IPS DF 6.9 (cell line): ENCODE results near the gene PLCD3.

Experiments
- DNase-seq: peaks from one replicate; pipeline ENCODE4 v3.0.0-alpha.2; 2013; ENCODE audit warnings: low read depth, low spot score
- H3K27ac ChIP-seq: one replicate; pipeline ENCODE4 v1.5.1; 2013; ENCODE audit warnings: low read length, control low read depth
- H3K27me3 ChIP-seq: 2 replicates; pipeline ENCODE4 v1.6.1; 2013; ENCODE audit warnings: mild to moderate bottlenecking, low read length; ENCODE audit not compliant: control insufficient read depth, insufficient read depth
- H3K36me3 ChIP-seq: 2 replicates; pipeline ENCODE4 v1.6.1; 2013; ENCODE audit warnings: low read length; ENCODE audit not compliant: control insufficient read depth, insufficient read depth
- H3K4me1 ChIP-seq: 2 replicates; pipeline ENCODE4 v1.6.1; 2013; ENCODE audit warnings: low read length; ENCODE audit not compliant: control insufficient read depth, insufficient read depth
- H3K4me3 ChIP-seq: 2 replicates; pipeline ENCODE4 v1.5.1; 2013; ENCODE audit warnings: mild to moderate bottlenecking, low read length
- H3K9me3 ChIP-seq: 2 replicates; pipeline ENCODE4 v1.6.1; 2013; ENCODE audit warnings: low read length, inconsistent platforms; ENCODE audit not compliant: control insufficient read depth, insufficient read depth
- WGBS: extraction: QIAGEN DNeasy Blood & Tissue Kit; methylation state at CpG from one replicate; pipeline ENCODE4 v1.1.7; 2013; ENCODE audit warnings: mixed read lengths, missing lambda C conversion rate; ENCODE audit not compliant: insufficient read length, insufficient coverage; 5-methylcytosine and 5-hydroxymethylcytosine counted together

Gene PLCD3

DNA sequence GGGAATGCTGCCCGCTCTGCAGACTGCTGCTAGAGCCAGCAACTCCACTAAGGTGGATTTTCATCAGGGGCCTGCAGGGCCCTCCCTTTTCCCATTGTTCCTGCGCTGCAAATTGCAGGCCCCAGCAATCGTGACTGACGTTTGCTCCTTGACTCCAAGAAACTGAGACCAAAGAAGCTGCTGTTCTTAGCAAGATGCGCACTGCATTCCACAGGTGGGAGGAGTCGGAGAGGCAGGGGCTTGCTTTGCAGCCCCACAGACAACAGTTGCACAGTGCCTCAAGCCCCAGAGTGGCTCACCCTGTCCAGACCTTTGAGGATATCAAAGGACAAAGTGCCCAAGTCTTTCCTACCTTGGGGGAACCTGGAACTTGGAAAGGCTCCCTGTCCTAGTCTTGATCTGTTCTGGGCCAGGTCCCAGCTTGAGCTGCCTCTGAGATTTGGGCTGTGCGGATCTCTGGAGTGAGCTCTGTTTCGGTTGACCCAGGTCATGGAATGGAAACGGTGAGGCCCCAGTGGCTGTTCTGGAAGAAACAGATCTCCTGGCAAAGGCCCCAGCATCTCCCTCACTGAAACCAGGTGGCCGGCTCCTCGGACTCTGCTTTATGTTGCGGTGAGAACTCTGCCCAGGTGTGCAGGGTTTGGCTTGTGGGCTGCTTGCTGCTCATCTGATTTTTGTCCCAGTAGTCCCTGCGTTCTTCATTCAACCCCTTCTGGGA, 24.9 kb downstream of the PLCD3 start:
- H3K4me1 ChIP-seq: 0 out of 2 replicates have a peak, but pooled peaks cover 2% of the 10 kb centered on the region
- no CpG with 5 or more reads among the region's 13 CpGs for WGBS

DNA sequence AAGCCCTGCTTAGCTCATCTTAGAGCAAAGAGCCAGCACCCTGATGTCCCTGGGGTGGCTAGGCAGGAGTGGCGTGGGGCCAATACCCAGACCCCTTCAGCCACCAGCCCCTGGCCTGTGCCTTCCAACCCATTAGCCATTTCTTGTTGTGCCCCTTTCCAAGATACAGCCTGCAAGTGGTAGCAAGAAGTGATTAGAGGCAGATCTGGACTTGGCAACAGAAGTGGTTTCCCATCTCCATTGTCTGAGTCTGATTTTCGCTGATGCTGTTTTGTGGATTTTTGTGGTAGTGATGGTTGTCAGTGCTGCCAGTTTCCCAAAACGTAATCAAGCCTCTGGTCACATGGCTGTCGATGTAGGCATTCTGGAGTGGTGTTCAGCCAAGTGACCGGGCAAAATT, 25.7 kb downstream of the PLCD3 start:
- no peak overlapping the region for H3K27ac ChIP-seq

More for the DNA sequence above, 24.9 kb downstream of the PLCD3 start:
- Histone ChIP-seq H3K27ac (no peak overlapping the region), H3K4me3 (no peak overlapping the region), H3K36me3 (peaks cover 48% of the 10 kb centered on the region), H3K9me3 (no peaks in the 10 kb centered on the region), H3K27me3 (no peaks in the 10 kb centered on the region)
- no peak for DNase-seq

DNA sequence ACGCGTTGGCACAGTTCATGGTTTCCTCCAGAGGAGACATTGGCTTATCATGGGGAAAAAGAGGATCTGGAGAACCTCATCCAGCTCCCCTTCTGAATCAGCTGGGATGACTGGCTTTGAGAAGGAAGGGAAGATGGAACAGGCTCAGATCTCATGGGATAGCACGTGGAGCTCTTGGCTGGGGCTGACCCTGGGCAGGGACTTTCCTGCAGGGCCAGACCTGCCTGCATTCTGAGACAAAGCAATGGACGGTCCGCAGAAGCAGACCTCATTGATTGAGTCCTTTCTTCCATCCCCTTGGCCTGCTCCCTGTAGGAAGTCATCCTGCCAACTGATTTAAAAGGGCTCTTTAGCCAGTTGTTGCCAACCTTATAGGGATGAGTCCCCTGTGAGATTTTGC, 26.2 kb downstream of the PLCD3 start:
- no peak overlapping the region for H3K27ac ChIP-seq
- DNase-seq: no peak
- 0 out of 2 replicates have a peak, but pooled peaks cover 2% of the 10 kb centered on the region for H3K4me1 ChIP-seq
- peaks cover 54% of the 10 kb centered on the region for H3K36me3 ChIP-seq
- H3K27me3 ChIP-seq: no peaks in the 10 kb centered on the region
- no peaks in the 10 kb centered on the region for H3K9me3 ChIP-seq
- H3K4me3 ChIP-seq: no peak overlapping the region
- WGBS: no CpG with 5 or more reads among the region's 5 CpGs

More for the DNA sequence above, 25.7 kb downstream of the PLCD3 start:
- Histone ChIP-seq H3K4me1 (0 out of 2 replicates have a peak, but pooled peaks cover 2% of the 10 kb centered on the region), H3K4me3 (no peak overlapping the region), H3K36me3 (peaks cover 54% of the 10 kb centered on the region), H3K27me3 (no peaks in the 10 kb centered on the region), H3K9me3 (no peaks in the 10 kb centered on the region)
- WGBS: no CpG with 5 or more reads among the region's 5 CpGs
- DNase-seq: no peak

DNA sequence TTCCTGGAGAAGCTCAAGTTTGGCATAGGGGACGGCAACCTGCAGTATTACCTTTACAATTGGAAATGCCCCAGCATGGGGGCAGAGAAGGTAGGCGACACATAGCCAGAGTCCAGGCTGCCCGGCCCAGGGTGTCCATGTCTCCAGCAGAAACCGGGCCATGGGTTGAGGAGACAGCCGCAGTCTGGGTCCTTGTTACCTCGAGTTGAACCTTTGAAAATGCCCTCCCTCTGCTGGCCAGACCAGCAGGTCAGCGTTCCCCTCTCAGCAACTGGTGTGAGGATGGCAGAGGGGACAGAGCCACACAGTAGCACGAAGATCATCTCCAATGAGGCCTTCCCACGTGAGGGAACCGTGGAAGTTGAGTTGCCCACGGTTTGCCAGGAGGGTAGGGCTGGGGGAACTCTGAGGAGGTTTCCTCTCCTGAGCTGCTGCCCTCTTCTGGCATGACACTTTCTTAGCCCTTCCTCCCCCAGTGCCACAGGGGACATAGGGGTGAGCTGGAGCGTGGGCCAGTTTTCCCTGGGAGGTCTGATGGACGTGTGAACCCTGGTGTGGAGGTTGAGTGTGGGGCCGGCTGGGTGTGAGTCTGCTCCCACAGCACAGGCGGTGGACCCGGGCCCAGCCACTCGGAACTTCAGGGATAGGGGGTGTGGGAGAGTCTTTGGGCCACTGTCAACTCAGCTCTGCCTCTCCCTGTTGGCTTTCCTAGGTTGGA, 27.2 kb downstream of the PLCD3 start:
- Histone ChIP-seq H3K27me3 (no peaks in the 10 kb centered on the region), H3K36me3 (peaks cover 54% of the 10 kb centered on the region), H3K27ac (no peak overlapping the region), H3K4me1 (no peaks in the 10 kb centered on the region), H3K9me3 (no peaks in the 10 kb centered on the region), H3K4me3 (no peak overlapping the region)
- no CpG with 5 or more reads among the region's 17 CpGs for WGBS
- no peak for DNase-seq

DNA sequence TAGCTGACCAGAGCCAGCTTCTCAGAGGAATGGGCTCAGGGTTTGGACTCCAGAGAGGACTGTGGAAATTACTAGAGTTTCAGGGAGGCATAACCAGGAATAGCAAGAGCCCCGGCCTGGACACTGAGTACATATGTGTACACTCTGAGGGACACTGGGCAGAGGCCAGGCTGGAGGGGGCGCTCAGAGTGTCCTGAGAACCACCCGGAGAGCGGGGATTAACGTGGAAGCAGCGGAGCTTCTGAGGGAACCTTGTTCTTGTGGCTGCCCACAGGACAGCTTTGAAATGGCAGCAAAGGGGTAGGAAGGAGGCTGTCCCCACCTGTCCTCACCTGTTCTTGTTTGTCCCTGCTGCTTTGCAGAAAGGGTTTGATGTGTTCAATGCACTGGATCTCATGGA, 27.8 kb downstream of the PLCD3 start:
- Histone ChIP-seq H3K9me3 (no peaks in the 10 kb centered on the region), H3K4me3 (no peak overlapping the region), H3K27me3 (no peaks in the 10 kb centered on the region), H3K27ac (no peak overlapping the region), H3K4me1 (no peaks in the 10 kb centered on the region), H3K36me3 (peaks cover 58% of the 10 kb centered on the region)
- WGBS: no CpG with 5 or more reads among the region's 6 CpGs
- no peak for DNase-seq

DNA sequence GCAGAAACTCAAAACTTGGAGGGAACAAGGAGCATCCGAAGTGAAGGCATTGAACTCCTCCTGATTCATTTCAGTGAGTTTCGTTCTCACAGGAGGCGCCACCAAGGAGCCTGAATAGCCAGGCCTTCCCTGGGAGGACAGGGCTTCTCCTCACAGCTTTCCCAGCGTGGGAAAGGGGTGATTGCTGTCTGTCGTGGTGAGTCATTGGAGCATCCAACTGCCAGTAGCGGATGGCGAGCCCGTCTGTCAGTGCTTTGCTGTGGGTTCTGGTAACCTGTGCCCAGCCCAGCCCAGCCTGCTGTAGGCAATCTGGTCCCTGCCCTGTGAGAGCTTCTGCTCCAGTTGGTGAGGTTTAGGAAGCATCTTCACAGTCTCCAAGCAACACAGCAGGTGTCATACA, 28.3 kb downstream of the PLCD3 start:
- no peaks in the 10 kb centered on the region for H3K27me3 ChIP-seq
- whole genome bisulfite sequencing: no CpG with 5 or more reads among the region's 8 CpGs
- no peak for DNase-seq
- H3K36me3 ChIP-seq: peaks cover 58% of the 10 kb centered on the region
- no peaks in the 10 kb centered on the region for H3K4me1 ChIP-seq
- H3K9me3 ChIP-seq: no peaks in the 10 kb centered on the region
- no peak overlapping the region for H3K27ac ChIP-seq
- no peak overlapping the region for H3K4me3 ChIP-seq

DNA sequence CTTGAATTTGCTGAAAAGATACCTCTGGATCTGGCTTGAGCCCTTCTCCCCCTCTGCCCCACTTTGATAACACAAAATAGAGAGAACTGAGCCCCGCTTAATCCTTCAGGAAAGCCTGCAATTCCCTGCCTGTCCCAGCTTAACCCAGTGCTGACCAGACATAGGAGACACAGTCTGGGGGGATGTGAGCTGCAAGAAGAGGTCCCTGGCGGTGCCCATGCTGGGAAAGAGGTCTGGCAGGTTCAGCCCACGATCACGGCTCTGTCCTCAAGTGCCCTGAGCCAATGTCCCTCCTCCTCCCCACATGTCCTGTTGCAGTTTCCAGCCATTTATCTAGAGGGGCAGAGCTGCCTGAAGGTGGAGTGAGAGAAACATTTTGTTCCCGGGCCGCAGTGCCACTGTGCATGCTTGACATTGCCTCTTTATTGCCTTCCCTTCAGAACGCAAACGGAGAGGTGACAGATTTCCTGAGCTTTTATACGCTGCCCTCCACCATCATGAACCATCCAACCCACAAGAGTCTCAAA, 29.0 kb downstream of the PLCD3 start:
- Histone ChIP-seq H3K9me3 (no peaks in the 10 kb centered on the region), H3K27ac (no peak overlapping the region), H3K4me3 (no peak overlapping the region), H3K36me3 (peaks cover 61% of the 10 kb centered on the region), H3K4me1 (no peaks in the 10 kb centered on the region), H3K27me3 (no peaks in the 10 kb centered on the region)
- no peak for DNase-seq
- WGBS: no CpG with 5 or more reads among the region's 9 CpGs

DNA sequence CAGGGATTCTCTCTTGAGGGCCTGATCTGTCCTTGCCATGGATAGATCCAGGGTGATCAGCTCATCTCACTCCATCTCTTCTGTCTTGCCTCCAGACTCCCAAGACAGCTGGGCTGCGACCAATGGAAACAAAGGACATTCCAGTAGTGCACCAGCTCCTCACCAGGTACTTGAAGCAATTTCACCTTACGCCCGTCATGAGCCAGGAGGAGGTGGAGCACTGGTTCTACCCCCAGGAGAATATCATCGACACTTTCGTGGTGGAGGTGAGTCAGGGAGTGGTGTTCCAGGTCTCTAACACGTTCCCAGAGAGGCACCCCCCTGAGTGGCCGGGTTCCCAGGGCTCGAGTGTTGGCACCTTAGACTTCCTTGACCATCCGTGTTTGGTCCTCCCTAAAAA, 29.5 kb downstream of the PLCD3 start:
- H3K9me3 ChIP-seq: no peaks in the 10 kb centered on the region
- H3K27ac ChIP-seq: no peak overlapping the region
- WGBS: no CpG with 5 or more reads among the region's 9 CpGs
- H3K4me1 ChIP-seq: no peaks in the 10 kb centered on the region
- DNase-seq: no peak
- H3K4me3 ChIP-seq: no peak overlapping the region
- H3K27me3 ChIP-seq: no peaks in the 10 kb centered on the region
- H3K36me3 ChIP-seq: peaks cover 63% of the 10 kb centered on the region

DNA sequence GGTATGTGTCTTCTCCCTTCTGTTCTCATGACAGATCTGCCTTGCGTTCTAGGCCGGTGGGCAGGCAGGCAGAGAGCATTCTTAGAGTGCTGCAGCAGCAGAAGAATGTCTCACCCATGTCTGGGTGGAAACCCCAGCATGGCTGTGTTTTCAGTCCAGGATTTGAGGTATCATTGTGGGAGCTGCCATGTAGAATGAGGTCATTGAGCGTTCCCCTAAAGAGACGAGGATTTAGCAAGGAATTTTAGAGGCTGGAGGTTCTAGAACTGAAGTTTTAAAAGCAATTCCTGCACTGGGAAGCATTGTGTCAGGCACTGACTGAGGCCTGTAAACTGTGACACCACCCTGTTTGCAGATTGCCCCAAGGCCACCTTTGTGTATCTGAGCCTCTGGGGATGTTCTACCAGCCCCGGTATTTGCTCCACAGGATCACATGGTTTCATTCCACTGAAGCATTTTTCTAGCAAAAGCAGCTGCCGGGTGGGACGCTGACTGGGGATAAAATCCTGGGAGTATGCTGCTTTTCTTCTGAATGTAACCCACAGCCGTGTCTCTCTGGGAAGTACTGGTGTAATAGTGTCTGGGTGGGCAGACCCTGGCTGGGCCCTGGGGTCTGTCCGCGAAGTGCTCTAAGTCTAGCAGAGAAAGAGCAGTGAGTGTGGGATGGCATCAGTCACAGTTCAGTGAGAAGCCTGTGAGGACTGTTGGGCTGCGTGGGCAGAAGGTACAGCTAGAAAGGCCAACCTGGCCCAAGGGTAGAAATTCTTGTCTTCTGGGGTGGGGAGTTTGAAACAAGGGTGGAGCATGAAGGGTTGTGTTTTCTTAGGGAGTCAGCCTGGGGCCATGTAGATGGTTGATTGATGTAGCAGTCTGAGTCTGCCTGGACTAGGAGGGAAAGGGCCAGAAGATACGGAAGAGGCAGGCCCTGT, 30.2 kb downstream of the PLCD3 start:
- DNase-seq: no peak
- no peak overlapping the region for H3K27ac ChIP-seq
- no peak overlapping the region for H3K4me3 ChIP-seq
- H3K4me1 ChIP-seq: no peaks in the 10 kb centered on the region
- WGBS: no CpG with 5 or more reads among the region's 12 CpGs
- peaks cover 58% of the 10 kb centered on the region for H3K36me3 ChIP-seq
- H3K9me3 ChIP-seq: no peaks in the 10 kb centered on the region
- no peaks in the 10 kb centered on the region for H3K27me3 ChIP-seq

DNA sequence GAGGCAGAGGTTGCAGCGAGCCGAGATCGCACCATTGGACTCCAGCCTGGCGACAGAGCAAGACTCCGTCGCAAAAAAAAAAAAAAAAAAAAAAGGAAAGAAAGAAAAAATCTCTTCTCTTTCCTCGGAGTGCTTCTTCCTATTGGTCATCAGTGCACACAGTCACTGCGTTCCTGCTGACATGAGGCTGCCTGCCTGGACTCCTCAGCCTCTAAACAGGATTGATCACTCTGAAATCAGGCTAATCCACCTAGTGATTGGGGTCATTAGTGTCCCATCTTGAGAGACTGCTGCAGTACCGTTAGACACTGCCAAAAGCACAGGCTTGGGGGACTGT, 30.8 kb downstream of the PLCD3 start:
- no peak for DNase-seq
- H3K36me3 ChIP-seq: peaks cover 57% of the 10 kb centered on the region

More for the DNA sequence above, 30.8 kb downstream of the PLCD3 start:
- H3K4me1 ChIP-seq: no peaks in the 10 kb centered on the region
- no peaks in the 10 kb centered on the region for H3K27me3 ChIP-seq
- H3K4me3 ChIP-seq: no peak overlapping the region
- WGBS: no CpG with 5 or more reads among the region's 9 CpGs
- H3K9me3 ChIP-seq: no peaks in the 10 kb centered on the region
- H3K27ac ChIP-seq: no peak overlapping the region
